ENCODE measurements around the gene CIBAR2.

- TF ChIP-seq, protein P1, sequence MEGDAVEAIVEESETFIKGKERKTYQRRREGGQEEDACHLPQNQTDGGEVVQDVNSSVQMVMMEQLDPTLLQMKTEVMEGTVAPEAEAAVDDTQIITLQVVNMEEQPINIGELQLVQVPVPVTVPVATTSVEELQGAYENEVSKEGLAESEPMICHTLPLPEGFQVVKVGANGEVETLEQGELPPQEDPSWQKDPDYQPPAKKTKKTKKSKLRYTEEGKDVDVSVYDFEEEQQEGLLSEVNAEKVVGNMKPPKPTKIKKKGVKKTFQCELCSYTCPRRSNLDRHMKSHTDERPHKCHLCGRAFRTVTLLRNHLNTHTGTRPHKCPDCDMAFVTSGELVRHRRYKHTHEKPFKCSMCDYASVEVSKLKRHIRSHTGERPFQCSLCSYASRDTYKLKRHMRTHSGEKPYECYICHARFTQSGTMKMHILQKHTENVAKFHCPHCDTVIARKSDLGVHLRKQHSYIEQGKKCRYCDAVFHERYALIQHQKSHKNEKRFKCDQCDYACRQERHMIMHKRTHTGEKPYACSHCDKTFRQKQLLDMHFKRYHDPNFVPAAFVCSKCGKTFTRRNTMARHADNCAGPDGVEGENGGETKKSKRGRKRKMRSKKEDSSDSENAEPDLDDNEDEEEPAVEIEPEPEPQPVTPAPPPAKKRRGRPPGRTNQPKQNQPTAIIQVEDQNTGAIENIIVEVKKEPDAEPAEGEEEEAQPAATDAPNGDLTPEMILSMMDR (conservative IDR thresholded peaks at IDR 0.05; ENCODE audit: low read length), result no peak
- no peak for TF ChIP-seq EZH2phosphoT487 (IDR thresholded peaks at IDR 0.05; ENCODE audit: borderline replicate concordance, low read depth, low read length)
Measured at GRCh38 chr16:85096921-85097320, 15.4 kb downstream of the CIBAR2 start.

Data from OCI-LY7 (cell line).